Stimulated activated CD8-positive, alpha-beta memory T cell treated with anti-CD3 and anti-CD28 coated beads, Interleukin-2, amount 100 ng/mL, for 48 hours (primary cell): ENCODE measurements around the gene MAP7D3.
"Not testable (repeated sequence)": the region's sequence is repeated elsewhere in the genome, so short reads cannot be mapped to it uniquely, and the experiment has no call there.

ENCODE experiments used
- DNase-seq, 2 donors: peaks; one replicate each; pipeline ENCODE4 v3.0.0-alpha.2; 2020; ENCODE audit warnings: low read depth in 2 of 2

Gene MAP7D3

DNA sequence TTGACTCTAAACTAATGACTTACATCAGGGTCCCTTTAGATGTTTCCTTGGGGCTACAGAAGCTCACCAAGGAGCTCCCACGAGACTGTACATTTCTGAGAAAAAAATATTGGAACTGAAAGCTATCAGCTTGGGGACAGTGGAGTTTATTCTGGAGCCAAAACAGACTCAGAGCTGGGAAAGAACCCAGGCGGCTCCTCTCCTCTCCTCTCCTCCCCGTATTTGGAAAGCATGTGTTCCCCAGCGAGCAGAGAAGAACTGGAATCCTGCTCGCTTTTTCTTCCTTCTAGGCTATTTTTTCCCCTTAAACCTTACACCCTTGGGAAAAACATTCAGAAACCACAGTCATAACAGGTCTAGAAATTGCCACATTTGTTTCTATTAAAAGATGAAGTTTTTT is 4.3 kb upstream of the MAP7D3 start:
- DNase-seq = no peak

DNA sequence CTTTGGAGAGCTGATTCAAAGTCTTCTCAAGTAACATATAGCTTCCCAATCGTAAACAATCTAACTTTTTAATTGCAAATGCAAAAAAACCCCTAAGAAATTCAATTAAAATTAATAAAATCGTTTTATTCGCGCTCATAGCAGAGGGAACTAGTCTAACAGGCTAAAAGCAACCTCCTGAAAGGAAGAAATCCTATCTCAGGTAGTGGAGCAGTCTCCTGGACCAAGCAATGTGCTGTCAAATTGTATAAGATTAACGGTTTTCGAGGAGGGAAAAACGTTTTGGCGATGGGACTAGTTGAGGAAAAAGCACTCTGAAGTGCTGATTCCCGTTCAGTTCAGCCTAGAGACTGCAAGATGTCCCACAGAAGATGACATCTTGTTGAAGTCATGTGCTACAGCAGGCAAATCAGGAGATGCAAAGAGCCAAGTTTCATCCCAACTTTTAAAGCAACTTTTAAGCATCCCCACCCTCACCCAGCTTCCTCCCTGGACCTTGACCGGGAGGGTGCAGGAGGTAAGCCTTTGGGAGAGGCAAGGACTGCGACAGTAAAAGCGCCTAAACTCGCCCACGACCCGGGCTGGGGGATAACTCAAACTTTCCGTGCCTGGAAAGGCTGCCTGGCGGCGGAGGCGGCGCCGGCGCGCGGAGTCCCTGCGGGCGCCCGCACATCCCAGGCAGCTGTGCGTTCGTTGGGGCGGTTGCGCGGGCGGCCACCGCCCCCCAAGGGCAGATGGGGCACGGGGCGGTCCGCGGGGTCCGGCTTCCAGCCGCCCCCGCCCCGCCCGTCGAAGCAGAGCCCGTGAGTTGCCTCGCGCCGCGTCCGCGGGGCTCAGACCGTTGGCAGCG is 784 bp downstream of the MAP7D3 start:
- peak in 1 of 2 donors; percentile 15 for DNase-seq

DNA sequence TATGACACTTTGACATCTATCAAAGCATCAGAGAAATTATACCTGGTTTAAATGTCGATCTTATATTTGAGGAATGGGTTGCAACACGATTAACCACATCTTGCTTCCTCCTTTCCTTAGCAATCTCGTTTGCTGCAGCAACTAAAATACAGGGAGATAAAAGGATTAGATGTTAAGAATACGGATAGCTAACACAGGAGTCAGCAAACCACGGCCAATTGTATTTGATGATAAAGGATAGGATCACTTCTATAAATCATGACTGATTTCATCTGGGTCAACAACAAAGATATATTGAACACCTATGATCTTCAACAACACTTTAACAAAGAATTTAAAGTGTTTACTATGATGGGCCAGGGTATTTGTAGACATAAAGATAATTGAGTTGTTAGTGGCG is 5.0 kb downstream of the MAP7D3 start:
- DNase-seq = no peak

DNA sequence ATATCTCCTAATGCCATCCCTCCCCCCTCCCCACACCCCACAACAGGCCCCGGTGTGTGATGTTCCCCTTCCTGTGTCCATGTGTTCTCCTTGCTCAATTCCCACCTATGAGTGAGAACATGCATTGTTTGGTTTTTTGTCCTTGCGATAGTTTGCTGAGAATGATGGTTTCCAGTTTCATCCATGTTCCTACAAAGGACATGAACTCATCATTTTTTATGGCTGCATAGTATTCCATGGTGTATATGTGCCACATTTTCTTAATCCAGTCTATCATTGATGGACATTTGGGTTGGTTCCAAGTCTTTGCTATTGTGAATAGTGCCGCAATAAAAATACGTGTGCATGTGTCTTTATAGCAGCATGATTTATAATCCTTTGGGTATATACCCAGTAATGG is 13.4 kb downstream of the MAP7D3 start:
- DNase-seq = not testable (repeated sequence)

DNA sequence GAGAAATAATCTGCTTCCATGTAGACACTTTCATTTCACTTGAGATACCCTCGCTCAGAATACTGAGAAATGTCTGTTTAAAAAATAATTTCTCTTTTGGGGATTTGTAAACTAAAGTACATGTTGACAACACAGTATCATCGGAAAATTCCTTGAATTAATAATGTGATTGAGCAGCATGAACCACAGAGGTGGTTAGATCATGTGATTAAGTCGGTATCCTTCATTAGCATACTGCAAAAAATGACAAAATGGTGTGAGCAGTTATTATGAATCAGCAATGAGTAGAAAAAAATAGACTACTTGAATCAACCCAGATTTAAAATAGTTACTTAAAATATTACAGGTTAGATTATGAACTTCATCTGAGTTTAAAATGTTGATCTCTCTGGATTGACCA is 14.1 kb downstream of the MAP7D3 start:
- DNase-seq = no peak

DNA sequence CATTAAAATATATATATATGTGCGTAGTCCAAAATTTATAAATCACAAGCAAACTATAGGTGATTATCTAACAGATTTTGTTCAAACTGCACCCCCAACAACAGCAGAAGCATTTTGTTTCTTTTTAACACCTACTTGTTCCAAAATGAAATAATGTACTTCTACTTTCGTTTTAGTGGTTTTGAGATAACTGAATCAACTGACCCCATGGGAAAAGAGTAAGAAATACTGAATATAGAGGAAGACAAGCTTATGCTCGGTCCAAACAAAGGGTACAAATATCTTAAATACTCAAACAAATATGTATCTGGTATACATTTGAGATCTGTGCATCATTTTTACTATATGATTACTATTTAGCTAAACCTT is 22.4 kb downstream of the MAP7D3 start:
- DNase-seq = no peak

DNA sequence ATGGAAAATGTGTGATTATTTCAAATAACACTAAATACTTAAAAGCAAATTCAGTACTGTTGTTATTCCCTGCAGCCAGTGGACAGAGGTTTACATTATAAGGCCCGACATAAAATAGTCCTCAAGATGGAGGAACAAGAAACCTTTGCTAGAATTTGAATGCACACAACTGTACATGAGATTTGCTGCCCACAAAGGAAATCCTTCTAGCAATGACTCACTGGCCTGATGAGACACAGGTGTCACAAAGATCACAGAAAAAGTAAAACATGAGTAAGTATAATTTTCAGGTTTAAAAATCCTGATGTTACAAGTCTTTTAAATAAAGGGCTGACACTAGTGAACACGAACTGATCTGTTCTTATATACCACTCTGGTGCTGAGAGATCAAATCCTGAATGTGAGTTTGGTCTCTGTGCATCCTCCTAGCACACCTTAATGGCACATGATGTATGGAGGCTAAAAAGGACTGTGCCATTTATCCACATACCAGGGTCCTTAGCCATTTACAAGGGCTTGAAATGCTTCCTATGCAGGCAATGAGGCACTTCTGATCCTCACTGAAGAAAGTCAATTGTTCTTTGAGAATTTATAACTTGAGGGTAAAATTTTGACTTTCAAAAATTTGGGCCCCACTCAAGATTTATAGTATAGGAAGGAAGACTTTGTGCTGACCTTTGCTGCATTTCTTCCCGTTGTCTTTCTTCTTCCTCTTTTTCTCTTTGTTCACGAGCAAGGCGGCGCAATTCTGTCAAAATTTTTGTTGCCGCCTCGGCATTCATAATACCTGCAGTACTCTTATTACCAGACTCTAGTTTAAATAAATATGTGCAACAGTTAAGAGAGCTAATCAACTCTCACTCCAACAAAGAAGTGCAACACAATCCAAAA is 23.0 kb downstream of the MAP7D3 start:
- no peak for DNase-seq

DNA sequence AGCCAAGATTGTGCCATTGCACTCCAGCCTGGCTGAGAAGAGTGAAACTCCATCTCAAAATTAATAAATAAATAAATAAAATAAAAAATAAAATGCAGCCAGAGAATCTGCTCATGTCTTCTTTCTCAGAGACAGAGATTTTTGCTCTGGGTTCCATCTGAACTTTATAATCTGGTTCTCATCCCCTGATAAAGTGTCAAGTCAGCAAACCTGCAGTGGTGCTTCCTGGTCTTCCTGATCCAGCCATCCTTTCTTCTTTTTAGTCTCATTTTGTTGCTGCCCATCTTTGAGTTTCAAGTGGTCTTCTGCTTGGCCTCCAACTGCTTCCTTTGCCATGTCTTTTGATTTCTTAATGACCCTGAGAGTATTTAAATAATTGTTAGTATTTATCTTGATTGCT is 24.1 kb downstream of the MAP7D3 start:
- no peak for DNase-seq

DNA sequence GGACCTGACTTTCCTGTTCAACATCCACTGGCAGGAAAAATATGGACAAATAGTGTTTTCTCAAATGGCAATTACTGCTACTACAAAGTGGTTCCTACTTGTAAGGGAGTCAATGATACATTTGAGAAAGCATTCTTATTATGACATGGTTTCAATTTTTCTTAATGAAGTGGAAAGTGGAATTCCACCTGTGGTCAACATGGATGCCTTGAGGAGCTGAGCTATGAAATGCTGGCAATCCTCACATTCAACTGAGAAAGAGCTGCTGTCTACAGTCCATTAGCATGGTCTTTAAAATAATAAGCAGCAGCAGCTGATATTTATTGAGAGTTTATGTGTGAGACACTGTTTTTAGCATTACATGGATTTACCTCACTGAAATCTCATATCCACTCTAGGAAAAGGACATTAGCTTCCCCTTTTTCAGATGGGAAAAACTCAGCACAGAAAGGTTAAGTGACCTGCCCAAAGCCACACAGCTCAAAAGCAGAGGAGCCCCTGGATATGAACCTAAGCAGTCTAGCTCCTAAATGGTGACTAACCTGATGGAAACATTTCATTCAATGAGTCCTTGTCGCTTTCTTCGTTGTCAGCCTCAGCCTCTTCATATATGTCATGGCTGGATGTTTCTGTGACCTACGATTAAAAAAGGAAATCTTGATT is 29.2 kb downstream of the MAP7D3 start:
- DNase-seq = no peak

DNA sequence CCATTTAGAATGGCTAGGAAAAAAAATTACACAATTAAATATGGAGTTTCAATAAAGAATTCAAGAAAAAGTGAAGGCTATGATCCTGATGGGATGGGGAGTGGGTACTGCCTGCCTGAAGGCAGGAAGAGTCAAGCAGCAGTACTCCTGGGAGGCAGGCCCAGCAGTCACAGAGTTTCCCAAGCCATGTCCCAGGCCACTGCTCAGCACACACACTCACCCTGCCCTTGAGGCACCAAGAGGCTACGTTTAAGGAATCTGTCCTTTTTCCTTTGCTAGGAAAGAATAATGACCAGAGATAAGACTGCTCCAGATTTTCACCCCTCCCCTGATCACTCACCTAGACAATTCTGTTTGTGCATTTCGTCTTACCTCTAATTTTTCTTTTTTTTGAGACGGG is 30.2 kb downstream of the MAP7D3 start:
- no peak for DNase-seq

DNA sequence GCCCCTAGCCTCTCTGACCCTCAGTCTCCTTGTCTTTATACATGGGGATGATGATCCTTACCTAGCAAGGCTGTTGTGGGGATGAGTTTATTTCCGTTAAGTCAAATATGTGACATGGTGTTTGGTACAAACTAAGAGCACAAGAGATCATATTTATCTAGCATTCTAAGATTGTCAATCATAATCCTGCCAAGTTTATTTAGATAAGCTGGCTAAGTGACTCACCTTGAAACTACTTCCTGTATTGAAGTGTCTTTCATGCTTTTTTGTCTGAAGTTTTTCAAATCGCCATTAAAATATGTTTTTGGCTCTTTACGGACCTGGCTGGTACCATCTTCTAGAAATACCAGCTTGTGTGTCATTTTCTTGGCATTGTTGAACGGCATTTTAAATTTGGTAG is 30.7 kb downstream of the MAP7D3 start:
- DNase-seq = no peak

DNA sequence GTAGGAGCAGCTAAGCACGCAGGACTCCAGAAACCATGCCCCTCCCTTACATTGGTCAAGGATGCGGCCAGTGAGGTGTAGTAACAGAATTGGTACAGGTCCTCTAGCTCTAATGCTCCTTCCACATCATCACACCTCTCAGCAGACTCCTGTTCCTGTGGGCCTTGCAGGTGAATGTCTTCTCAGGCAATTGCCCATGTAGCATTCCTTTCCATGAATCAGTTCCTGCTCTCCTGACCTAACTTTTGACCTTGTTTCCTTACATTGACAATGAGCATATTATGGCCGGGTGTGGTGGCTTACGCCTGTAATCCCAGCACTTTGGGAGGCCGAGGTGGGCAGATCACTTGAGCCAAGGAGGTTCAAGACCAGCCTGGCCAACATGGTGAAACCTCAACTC is 31.3 kb downstream of the MAP7D3 start:
- no peak for DNase-seq

DNA sequence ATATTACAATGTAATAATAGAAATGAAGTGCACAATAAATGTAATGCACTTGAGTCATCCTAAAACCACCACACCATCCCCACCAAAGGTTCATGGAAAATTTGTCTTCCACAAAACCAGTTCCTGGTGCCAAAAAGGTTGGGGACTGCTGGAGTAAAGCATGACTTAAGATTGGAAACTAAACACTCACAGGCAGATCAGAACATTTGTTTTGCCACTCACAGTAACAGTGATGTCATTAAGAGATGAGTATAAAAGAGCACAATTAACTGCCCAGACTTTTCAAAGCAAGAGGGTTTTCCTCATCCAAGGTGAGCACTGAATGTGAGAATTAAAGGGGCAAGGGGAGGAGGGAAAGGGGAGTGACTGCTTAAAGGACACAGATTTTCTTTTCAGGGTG is 35.6 kb downstream of the MAP7D3 start:
- no peak for DNase-seq

DNA sequence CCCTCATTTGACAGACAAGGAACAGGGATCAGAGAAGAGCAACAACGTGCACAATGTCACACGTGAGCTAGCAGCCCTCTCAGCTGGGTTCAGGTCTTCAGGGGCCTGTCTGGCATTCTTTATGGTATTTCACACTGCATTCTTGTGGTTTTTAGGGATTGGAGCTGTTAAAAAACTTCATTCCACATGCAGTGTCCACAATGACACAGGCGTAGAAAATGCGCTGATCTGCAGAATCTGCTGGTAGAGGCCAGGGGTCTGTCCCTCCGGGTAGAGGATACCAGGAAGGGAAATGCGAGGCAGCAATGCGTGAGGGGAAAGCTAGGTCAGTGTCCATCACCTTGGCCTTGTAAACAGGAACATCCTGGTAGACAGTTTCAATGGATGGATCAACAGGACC is 36.6 kb downstream of the MAP7D3 start:
- no peak for DNase-seq

DNA sequence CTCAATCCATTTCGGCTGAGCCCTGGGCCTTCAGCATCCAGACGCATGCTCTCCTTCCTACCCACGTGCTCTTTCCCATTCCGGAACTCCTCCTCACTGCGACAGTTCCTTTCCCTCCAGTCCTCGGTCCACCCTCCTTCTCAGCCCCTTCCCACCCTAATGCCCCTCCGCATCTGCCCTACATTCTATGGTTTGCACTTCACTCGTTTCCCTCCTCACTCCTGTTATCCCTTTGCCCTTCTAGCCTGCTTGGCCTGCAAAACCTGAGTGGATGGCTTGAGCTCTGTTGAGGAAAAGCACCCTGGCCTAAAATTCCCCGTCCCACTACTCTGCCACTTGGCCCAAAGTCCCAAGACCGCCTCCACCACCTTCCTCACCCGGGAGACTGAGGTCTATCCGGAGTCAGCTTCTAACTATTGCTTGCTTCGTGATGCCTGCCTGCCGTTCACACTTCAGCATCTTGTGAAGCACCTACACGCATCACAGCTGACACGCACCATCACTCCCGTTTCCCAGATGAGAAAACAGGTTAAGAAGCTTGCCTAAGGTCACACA is 38.6 kb downstream of the MAP7D3 start:
- DNase-seq = no peak

DNA sequence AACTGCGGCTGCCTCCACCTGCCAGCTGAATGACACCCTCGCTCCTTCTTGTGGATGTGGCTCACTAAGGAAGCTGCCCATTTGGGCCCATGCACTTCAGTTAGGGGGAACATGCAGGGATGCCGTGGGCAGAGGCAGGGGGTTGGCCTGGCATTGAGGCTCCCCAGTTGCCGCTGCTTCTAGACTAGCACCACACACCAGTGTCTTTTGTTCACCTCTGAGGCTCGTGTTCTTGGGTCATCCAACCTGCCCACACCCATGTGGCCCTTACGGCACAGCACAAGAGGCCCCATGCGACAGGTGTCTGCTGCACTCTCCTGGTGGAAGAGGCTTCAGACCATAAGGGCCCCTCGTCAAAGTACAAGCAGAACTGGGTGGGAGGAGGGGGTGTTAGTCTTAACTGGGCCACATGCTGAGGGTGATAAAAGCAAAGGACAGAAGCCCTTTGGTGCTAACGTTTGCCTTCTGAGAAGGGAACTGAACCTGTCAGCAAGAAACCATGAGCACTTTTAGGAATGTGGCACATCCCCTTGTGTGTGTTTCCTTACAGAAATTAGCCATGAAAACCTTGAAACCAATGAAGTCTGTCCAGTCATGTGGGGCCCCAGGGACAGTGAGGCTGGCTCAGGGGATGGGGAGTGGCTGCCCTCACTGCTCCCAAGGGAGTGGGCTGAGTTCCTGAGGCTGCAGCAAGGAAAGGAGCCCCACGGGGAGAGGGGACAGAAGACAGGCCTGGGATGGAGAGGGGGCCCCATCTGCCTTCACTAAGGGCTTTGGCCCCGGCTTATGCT is 39.2 kb downstream of the MAP7D3 start:
- no peak for DNase-seq

DNA sequence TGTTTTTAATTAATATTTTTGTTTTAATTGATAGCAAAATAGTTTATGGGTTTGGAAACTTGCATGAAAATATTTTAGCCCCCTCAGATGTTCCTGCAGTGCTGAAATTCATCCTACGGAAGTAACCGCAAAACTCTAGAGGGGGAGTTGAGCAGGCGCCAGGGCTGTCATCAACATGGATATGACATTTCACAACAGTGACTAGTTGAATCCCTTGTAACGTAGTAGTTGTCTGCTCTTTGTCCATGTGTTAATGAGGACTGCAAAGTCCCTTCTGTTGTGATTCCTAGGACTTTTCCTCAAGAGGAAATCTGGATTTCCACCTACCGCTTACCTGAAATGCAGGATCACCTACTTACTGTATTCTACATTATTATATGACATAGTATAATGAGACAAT is 40.4 kb downstream of the MAP7D3 start:
- DNase-seq = no peak

DNA sequence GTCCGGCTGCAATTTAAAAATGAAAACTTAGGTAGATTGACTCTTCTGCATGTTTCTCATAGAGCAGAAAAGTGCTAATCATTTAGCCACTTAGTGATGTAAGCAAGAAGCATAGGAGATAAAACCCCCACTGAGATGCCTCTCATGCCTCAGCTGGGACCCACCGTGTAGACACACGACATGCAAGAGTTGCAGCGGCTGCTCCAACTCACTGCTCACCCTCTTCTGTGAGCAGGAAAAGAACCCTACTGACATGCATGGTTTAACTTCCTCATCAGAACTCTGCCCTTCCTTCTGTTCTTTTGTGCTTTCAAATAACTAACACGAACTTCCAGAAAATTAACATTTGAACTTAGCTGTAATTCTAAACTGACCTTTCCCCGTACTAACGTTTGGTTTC is 41.0 kb downstream of the MAP7D3 start:
- no peak for DNase-seq

DNA sequence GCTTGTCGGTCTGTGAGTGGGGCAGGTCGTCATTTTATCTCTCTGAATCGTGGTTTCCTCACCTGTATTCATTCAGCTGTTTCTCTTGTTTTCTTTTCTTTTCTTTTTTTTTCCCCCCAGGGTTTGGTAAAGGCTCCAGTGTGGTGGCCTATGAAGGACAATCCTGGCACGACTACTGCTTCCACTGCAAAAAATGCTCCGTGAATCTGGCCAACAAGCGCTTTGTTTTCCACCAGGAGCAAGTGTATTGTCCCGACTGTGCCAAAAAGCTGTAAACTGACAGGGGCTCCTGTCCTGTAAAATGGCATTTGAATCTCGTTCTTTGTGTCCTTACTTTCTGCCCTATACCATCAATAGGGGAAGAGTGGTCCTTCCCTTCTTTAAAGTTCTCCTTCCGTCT is 41.4 kb downstream of the MAP7D3 start:
- no peak for DNase-seq

DNA sequence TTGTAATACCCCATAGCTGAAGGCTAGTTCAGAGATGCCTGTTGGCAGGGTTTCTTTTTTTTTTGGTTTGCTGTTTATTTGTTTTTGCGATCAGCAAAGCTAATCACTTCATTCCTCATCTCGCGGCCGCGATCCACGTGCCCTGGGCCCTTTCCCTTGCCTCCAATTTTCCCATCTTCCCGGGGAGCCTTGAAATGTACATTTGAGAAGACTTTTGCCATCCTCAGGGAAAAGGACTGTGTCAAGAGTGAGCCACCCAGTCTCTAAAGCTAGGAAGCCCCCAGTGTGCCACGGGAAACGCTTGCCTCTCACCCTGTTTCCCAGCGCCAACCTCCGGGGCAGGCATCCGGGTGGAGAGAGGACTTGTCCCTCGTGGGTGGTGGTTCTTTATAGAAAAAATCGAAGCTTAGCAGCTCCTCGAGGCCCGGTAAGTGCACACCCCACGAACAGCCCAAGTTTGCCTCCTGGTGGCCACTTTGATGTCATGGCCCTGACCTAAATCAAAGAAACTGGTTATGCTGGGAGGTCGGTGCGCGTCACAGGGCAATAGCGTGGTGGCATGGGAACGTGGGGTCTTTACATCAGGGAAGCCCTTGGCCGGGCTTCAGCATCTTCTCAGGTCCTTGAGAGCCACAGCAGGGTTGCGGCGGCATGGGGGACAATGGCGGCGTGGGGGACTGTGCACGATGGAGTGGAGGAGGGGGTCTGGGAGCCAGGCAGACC is 42.0 kb downstream of the MAP7D3 start:
- no peak for DNase-seq

DNA sequence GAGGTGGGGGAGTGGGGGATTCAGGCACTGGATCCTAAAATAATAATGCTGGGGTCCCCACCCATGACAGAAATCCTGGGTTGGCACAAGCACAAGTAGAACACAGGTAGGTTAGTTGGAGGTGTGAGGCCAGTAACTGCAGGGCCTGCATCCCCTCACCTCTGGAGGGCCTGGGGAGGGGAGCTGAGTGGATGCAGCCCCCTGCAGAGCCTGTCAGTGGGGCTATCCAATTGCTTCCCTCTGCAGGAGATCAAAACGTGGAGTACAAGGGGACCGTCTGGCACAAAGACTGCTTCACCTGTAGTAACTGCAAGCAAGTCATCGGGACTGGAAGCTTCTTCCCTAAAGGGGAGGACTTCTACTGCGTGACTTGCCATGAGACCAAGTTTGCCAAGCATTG is 43.7 kb downstream of the MAP7D3 start:
- no peak for DNase-seq
